Testis (tissue), 3 donors: ENCODE results near the gene SWAP70. TPM values are rescaled to one million over a fixed set of nuclear protein-coding genes. Genes with fewer than 3 reads are reported as not detected.

Experiments
- DNase-seq: peaks from one replicate; pipeline ENCODE4 v3.0.0-alpha.2; 2019
- H3K27ac ChIP-seq, 2 donors: fragments of 200-600 bp; sonication (generic); one replicate each; pipeline ENCODE4 v1.5.1; 2019
- H3K27me3 ChIP-seq: fragments of 200-600 bp; sonication (generic); one replicate; pipeline ENCODE4 v1.5.1; 2019
- H3K36me3 ChIP-seq: fragments of 200-600 bp; sonication (generic); one replicate; pipeline ENCODE4 v1.5.1; 2017; ENCODE audit warnings: low read depth; ENCODE audit errors: missing control alignments
- H3K4me1 ChIP-seq: fragments of 200-600 bp; sonication (generic); one replicate; pipeline ENCODE4 v1.5.1; 2019
- H3K4me3 ChIP-seq, 2 donors: fragments of 200-600 bp; sonication (generic); one replicate each; pipeline ENCODE4 v1.5.1; 2017 to 2019
- H3K9me3 ChIP-seq: fragments of 200-600 bp; sonication (generic); one replicate; pipeline ENCODE4 v1.5.1; 2017
- CTCF ChIP-seq, 3 experiments: fragments of 450-650 bp in 2 of 3; fragments of 200-600 bp in 1 of 3; sonication (generic) in 1 of 3; IDR thresholded peaks; one replicate each; pipeline ENCODE4 v1.5.1; 2016 to 2019; ENCODE audit warnings: antibody characterized with exemption in 3 of 3, mild to moderate bottlenecking in 2 of 3, moderate library complexity in 1 of 3
- POLR2A ChIP-seq: fragments of 450-650 bp; IDR thresholded peaks from one replicate; pipeline ENCODE4 v1.6.1; 2017; ENCODE audit warnings: antibody characterized with exemption, mild to moderate bottlenecking, moderate library complexity
- WGBS, 2 donors: methylation state at CpG; one replicate each; pipeline ENCODE4 v1.1.5; 2018; 5-methylcytosine and 5-hydroxymethylcytosine counted together
- intact Hi-C: fragments of 100-400 bp; cut with DNase I; formaldehyde crosslinking; loops from one replicate; pipeline ENCODE4 v1.15.1; 2023; ENCODE audit warnings: low total_unique reads
- polyA plus RNA-seq: library from polyadenylated mRNA; stranded (reverse); fragments of 350-450 nt; fragmentation: Illumina TruSeq; extraction: RNeasy Lipid Tissue Mini Kit (QIAGEN cat#74804); gene quantifications from one replicate; pipeline ENCODE4 v1.2.3, GENCODE V29; 2014; ENCODE audit warnings: low read depth, low replicate concordance; ENCODE audit not compliant: insufficient read depth
- total RNA-seq, 2 donors: library from RNA; depleted of rRNA; stranded (reverse); fragments of >200 nt; gene quantifications; one replicate each; pipeline ENCODE4 v1.2.3, GENCODE V29; 2016

The SWAP70 gene
- total and polyA plus RNA-seq, 3 donors from 2014 or later, result 10.2 to 14.7 (median 10.5) TPM

- WGBS, 2 donors, result 95 to 100% methylated on average over 5 of the region's 5 CpGs
- Histone ChIP-seq H3K4me1 (peaks cover 8% of the 10 kb centered on the region), H3K36me3 (no peaks in the 10 kb centered on the region), H3K9me3 (no peaks in the 10 kb centered on the region), H3K27ac (no peak overlapping the region), H3K27me3 (no peaks in the 10 kb centered on the region), H3K4me3 (no peak overlapping the region)
- no peak for DNase-seq
- TF ChIP-seq CTCF (IDR thresholded peaks at IDR 0.05), result no peak
- no peak for TF ChIP-seq POLR2A
- intact Hi-C loops, result no loop called here
These were observed 50.5 kb downstream of the SWAP70 start for GRCh38 chr11:9714272-9714940.

- WGBS, 2 donors, result 54 to 75% methylated on average over 4 of the region's 4 CpGs
- Histone ChIP-seq H3K9me3 (no peaks in the 10 kb centered on the region), H3K4me1 (peaks cover 14% of the 10 kb centered on the region), H3K4me3 (no peak overlapping the region), H3K27me3 (no peaks in the 10 kb centered on the region), H3K27ac (peak overlapping the region in 1 of 2 donors; percentile 53), H3K36me3 (no peaks in the 10 kb centered on the region)
- TF ChIP-seq POLR2A (no peak), CTCF (IDR thresholded peaks at IDR 0.05) (no peak)
- intact Hi-C loops, result no loop called here
- peak; percentile 27 for DNase-seq
These were observed 52.6 kb downstream of the SWAP70 start for GRCh38 chr11:9716275-9717039.

- H3K27me3 ChIP-seq, result no peaks in the 10 kb centered on the region
- intact Hi-C loops, result no loop called here
- no peaks in the 10 kb centered on the region for H3K9me3 ChIP-seq
- peaks cover 14% of the 10 kb centered on the region for H3K4me1 ChIP-seq
- 62 to 63% methylated on average over 3 of the region's 3 CpGs for WGBS, 2 donors
- TF ChIP-seq POLR2A (no peak), CTCF (IDR thresholded peaks at IDR 0.05) (no peak)
- H3K36me3 ChIP-seq, result no peaks in the 10 kb centered on the region
- H3K4me3 ChIP-seq, result no peak overlapping the region
- H3K27ac ChIP-seq, result peak overlapping the region in 1 of 2 donors; percentile 53
- DNase-seq, result no peak
These were observed 53.1 kb downstream of the SWAP70 start for GRCh38 chr11:9717040-9717357.

GRCh38 chr11:9717719-9718118 is 53.8 kb downstream of the SWAP70 start:
- Histone ChIP-seq H3K4me3 (no peak overlapping the region), H3K27me3 (no peaks in the 10 kb centered on the region), H3K4me1 (peaks cover 14% of the 10 kb centered on the region), H3K9me3 (no peaks in the 10 kb centered on the region), H3K27ac (peak overlapping the region in 1 of 2 donors; percentile 53), H3K36me3 (no peaks in the 10 kb centered on the region)
- 58 to 68% methylated on average over 2 of the region's 2 CpGs for WGBS, 2 donors
- DNase-seq, result no peak
- intact Hi-C loops, result no loop called here
- TF ChIP-seq POLR2A (no peak), CTCF (IDR thresholded peaks at IDR 0.05) (no peak)
